K562 (cell line): ENCODE measurements around the gene EPHB4. TPM values are rescaled to one million over a fixed set of nuclear protein-coding genes. Genes with fewer than 3 reads are reported as not detected.

Experiments used
- HDAC3 ChIP-seq: fragments of 450-650 bp; IDR thresholded peaks from 2 replicates; pipeline ENCODE4 v1.6.1; 2018; ENCODE audit warnings: borderline replicate concordance, mild to moderate bottlenecking, moderate library complexity; ENCODE audit not compliant: partially characterized antibody
- OTX1 ChIP-seq: fragments of 450-650 bp; formaldehyde crosslinking; IDR thresholded peaks from 2 replicates; pipeline ENCODE4 v1.4.0; 2022; ENCODE audit warnings: mild to moderate bottlenecking
- POU5F1 ChIP-seq: fragments of 150-350 bp; IDR thresholded peaks from 2 replicates; pipeline ENCODE4 v1.6.1; 2014; ENCODE audit warnings: borderline replicate concordance, low read length, low read depth, mild to moderate bottlenecking; ENCODE audit not compliant: partially characterized antibody
- U2AF1 ChIP-seq: fragments of 200-400 bp; formaldehyde crosslinking; optimal IDR thresholded peaks from 2 replicates; pipeline ENCODE3; 2017; ENCODE audit warnings: mild to moderate bottlenecking, low read depth, low read length, moderate library complexity
- XRCC3 ChIP-seq: fragments of 450-650 bp; IDR thresholded peaks from 2 replicates; pipeline ENCODE4 v1.6.1; 2017; ENCODE audit warnings: mild to moderate bottlenecking, moderate library complexity
- ZNF584 ChIP-seq: fragments of 200-800 bp; sonication (Bioruptor generic); IDR thresholded peaks from 2 replicates; pipeline ENCODE4 v1.6.1; 2016; ENCODE audit warnings: low read depth, mild to moderate bottlenecking, missing genetic modification characterization, missing compliant biosample characterization
- polyA plus RNA-seq, 8 experiments: library from polyadenylated mRNA; depleted of rRNA in 4 of 8; stranded (reverse) in 5 of 8; unstranded in 3 of 8; fragments of >200 nt; fragmentation: Nextera tagmentation in 2 of 8; fragmentation: Illumina TruSeq in 1 of 8; extraction: Ambion mirVana in 2 of 8; extraction: Trizol in 1 of 8; gene quantifications; 2 replicates each; pipeline versions ENCODE4 v1.2.1 to v1.2.3, GENCODE V29; 2011 to 2014; ENCODE audit warnings: inconsistent platforms in 1 of 8, missing spikeins in 1 of 8
- total RNA-seq, 7 experiments: library from RNA; depleted of rRNA in 6 of 7; stranded (reverse); fragments of >200 nt in 6 of 7; fragmentation: Illumina TruSeq in 2 of 7; extraction: Trizol in 2 of 7; gene quantifications; 2 replicates each; pipeline versions ENCODE4 v1.2.1 to v1.2.3, GENCODE V29; 2011 to 2021; ENCODE audit warnings: low replicate concordance in 1 of 7
- TF ChIP-seq, protein P1 (sequence below): fragments of 200-800 bp; sonication (Bioruptor generic); IDR thresholded peaks from 2 replicates; pipeline ENCODE4 v1.6.1; 2017; ENCODE audit warnings: missing genetic modification characterization, missing compliant biosample characterization
- TF ChIP-seq, protein P2 (sequence below), 2 experiments: fragments of 450-650 bp in 1 of 2; IDR thresholded peaks; 2 replicates each; pipeline ENCODE4 v1.6.1; 2011 to 2017; ENCODE audit warnings: low read depth in 2 of 2, antibody characterized with exemption in 1 of 2, borderline replicate concordance in 1 of 2, low read length in 1 of 2, mild to moderate bottlenecking in 1 of 2, mixed read lengths in 1 of 2; ENCODE audit not compliant: control insufficient read depth in 1 of 2
- TF ChIP-seq, protein P3 (sequence below): sonication (generic); formaldehyde crosslinking; IDR thresholded peaks from 2 replicates; pipeline ENCODE4 v1.8.0; 2022; ENCODE audit warnings: mild to moderate bottlenecking, missing genetic modification reagents

Gene EPHB4
- total and polyA plus RNA-seq, 9 of the 15 experiments (the other 6 are each of a cell fraction or from before 2014, with no cell fraction given), result 1.2 to 82.1 (median 37.9) TPM

DNA sequence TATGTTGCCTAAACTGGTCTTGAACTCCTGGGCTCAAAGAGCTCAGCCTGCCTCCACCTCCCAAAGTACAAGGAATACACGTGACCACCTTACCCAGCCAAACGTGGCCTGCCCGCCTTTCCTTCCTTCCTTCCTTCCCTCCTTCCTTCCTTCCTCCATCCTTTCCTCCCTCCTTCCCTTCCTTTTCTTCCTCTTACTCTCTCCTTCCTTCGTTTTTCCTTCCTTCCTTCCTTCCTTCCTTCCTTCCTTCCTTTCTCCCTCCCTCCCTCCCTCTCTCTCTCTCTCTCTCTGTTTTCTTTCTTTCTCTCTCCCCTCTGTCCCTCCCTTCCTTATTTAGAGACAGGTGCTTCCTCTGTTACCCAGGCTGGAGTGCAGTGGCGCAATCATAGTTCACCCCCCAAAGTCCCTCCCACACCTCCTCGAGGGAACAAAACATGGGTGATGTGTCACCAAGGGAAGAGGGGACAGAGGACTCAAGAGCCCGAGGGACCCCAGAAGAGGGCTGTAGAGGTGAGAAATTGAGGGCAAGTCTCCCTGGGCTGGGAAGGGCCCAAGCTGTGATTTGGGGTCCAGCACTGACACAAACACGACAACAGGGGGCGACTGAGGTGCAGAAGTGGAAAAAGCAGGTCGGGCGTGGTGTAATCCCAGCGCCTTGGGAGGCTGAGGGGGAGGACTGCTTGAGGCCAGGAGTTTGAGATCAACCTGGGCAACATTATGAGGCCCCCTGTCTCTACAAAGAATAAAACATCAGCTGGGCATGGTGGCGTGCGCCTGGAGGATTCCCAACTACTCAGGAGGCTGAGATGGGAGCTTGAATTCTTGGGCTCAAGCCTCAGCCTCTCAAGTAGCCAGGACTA, 28.1 kb downstream of the EPHB4 start (continued):
- TF ChIP-seq, protein P1, sequence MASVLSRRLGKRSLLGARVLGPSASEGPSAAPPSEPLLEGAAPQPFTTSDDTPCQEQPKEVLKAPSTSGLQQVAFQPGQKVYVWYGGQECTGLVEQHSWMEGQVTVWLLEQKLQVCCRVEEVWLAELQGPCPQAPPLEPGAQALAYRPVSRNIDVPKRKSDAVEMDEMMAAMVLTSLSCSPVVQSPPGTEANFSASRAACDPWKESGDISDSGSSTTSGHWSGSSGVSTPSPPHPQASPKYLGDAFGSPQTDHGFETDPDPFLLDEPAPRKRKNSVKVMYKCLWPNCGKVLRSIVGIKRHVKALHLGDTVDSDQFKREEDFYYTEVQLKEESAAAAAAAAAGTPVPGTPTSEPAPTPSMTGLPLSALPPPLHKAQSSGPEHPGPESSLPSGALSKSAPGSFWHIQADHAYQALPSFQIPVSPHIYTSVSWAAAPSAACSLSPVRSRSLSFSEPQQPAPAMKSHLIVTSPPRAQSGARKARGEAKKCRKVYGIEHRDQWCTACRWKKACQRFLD (CRISPR knock-in tag), result no peak
- no peak for TF ChIP-seq XRCC3
- no peak for TF ChIP-seq ZNF584
- TF ChIP-seq OTX1 (CRISPR knock-in tag), result 0 out of 2 replicates have a peak, but pooled peaks have one; percentile 38
- TF ChIP-seq, protein P2, sequence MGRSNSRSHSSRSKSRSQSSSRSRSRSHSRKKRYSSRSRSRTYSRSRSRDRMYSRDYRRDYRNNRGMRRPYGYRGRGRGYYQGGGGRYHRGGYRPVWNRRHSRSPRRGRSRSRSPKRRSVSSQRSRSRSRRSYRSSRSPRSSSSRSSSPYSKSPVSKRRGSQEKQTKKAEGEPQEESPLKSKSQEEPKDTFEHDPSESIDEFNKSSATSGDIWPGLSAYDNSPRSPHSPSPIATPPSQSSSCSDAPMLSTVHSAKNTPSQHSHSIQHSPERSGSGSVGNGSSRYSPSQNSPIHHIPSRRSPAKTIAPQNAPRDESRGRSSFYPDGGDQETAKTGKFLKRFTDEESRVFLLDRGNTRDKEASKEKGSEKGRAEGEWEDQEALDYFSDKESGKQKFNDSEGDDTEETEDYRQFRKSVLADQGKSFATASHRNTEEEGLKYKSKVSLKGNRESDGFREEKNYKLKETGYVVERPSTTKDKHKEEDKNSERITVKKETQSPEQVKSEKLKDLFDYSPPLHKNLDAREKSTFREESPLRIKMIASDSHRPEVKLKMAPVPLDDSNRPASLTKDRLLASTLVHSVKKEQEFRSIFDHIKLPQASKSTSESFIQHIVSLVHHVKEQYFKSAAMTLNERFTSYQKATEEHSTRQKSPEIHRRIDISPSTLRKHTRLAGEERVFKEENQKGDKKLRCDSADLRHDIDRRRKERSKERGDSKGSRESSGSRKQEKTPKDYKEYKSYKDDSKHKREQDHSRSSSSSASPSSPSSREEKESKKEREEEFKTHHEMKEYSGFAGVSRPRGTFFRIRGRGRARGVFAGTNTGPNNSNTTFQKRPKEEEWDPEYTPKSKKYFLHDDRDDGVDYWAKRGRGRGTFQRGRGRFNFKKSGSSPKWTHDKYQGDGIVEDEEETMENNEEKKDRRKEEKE (IDR thresholded peaks at IDR 0.05; ENCODE audit: borderline replicate concordance in 1 of 2, control insufficient read depth in 1 of 2, low read depth in 2 of 2, low read length in 1 of 2), result peak in 1 of 2 experiments; percentile 40; a peak in 1 of 4 replicates
- TF ChIP-seq POU5F1, result no peak
- no peak for TF ChIP-seq U2AF1
- no peak for TF ChIP-seq HDAC3
- TF ChIP-seq, protein P3, sequence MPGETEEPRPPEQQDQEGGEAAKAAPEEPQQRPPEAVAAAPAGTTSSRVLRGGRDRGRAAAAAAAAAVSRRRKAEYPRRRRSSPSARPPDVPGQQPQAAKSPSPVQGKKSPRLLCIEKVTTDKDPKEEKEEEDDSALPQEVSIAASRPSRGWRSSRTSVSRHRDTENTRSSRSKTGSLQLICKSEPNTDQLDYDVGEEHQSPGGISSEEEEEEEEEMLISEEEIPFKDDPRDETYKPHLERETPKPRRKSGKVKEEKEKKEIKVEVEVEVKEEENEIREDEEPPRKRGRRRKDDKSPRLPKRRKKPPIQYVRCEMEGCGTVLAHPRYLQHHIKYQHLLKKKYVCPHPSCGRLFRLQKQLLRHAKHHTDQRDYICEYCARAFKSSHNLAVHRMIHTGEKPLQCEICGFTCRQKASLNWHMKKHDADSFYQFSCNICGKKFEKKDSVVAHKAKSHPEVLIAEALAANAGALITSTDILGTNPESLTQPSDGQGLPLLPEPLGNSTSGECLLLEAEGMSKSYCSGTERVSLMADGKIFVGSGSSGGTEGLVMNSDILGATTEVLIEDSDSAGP (CRISPR knock-in tag), result no peak
